ENCODE measurements around the gene PDSS2.
"Not testable (repeated sequence)": the region's sequence is repeated elsewhere in the genome, so short reads cannot be mapped to it uniquely, and the experiment has no call there.

Gene PDSS2, protein sequence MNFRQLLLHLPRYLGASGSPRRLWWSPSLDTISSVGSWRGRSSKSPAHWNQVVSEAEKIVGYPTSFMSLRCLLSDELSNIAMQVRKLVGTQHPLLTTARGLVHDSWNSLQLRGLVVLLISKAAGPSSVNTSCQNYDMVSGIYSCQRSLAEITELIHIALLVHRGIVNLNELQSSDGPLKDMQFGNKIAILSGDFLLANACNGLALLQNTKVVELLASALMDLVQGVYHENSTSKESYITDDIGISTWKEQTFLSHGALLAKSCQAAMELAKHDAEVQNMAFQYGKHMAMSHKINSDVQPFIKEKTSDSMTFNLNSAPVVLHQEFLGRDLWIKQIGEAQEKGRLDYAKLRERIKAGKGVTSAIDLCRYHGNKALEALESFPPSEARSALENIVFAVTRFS

DNA sequence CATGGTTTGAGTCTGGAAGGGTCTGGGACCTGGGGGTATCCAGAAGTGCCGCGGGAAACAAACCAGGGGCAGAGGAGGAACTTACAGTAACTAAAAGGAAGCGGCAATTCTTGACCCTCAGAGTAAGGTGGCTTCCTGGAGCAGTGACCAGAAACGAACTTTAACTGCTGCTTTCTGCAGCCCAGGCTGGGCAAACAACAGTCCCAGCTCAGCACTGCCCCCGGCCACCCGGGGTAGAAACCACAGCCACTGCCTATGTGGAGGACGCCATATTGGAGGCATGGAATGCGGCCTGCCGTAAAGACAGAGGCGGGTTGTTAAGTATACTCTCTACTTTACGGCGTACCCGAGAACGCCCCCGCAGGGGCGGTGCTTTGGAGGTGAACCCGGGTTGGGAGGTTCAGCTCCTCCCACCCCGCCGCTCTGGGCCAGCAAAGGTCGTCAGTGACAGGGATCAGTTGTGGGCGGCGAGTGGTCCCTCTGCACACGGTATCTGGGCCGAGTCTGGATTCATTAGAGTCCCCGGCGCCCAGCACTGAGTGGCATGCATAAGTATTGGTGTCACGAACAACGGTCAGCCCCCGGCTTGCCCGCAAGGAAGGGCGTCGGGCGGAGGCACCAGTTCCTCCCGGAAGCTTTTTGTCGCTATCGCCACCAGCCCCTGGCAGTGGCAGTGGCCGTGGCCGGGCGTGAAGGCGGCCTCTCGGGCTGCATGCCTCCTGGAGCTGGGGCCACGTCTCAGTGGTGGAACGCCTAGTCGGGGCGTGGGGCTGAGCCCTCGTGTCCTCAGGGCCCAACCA lies at the start of gene PDSS2:
PDSS2 (minus strand) TSS at position 282 of the 800 bp plus-strand sequence; CDS start at position 3, 279 bp downstream.
- peak; percentile 95 for DNase-seq

DNA sequence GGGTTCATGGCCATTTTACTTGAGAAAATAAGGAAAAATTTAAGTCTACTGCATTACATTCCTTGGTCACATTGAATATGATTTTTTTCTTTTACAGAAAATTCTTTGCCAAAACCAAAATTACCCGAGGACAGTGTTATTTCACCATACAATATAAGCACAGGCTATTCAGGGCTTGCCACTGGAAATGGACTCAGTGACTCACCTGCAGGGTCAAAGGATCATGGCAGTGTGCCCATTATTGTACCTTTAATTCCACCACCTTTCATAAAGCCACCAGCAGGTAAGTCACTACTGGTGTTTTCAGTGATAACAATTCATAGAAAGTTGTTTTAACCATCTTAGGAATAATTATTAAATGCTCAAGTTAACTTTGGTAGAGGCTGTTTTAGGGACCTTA lies 46.8 kb upstream of the PDSS2 start:
- no peak for DNase-seq

DNA sequence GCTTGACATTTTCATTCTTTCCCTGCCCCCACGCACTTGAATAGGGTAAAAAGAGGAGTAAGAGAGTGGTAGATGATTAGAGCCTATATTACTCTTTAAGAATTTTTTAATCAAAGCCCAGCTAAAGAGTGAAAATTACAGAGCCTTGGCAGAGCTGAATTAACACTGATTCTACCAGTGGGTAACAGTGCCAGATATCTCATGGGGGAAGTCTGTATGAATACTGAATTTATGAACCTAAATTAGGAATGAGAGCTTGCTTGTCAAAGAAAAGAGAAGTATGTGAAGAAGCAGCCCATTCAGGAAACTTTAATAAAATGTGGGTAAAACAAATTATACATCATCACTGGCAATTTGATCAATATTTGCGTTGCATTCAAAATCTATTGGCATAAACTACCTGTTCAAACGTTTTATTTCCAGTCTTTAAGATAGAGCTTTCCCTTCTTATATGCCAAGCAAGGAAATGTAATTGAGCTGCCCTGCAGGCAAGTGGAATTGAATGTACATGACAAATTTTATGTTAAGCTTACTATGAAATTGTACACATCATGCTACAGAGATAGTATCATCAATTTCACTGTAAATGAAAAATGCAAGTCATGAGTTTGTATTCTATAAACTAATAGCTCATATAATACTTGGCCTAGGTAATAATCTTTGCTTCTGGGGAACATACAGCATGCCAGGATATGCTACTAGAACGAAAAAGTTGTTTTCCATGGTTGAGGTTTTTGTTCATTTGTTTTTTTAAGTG lies 45.1 kb upstream of the PDSS2 start:
- DNase-seq = no peak

DNA sequence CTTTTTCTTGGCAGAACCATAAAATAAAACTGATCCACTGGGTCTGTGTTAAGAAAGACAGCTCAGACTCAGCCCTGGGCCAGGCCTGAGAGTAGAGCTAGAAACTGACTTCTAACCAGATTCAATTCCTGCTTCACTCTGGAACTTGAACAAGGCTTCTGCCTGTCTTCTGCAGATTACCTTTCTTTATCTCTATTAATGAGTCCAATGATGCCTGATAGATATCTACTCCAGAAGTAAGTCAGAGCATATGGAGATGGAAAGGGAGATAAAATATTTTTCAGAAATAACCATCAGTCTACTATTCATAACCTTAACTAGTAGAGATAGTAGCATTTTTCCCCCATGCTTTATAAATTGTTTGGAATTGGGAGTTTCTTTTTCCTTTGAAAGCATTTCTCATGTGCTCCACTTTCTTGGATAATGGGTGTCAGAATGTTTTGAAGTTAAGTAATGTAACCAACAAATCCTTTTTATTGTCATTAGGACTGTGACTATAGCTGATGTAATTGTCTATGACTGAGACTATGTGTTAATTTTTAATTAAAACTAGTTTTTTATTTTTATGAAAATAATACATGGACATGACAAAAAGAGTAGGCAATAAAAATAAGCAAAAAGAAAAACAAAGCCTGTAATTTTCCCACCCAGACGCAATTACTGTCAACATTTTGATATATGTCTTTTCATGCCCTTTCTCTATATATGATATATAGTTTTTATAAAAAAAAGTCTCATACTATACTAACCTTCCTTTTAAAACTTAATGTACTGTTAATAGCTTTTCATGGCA lies 37.7 kb upstream of the PDSS2 start:
- no peak for DNase-seq

DNA sequence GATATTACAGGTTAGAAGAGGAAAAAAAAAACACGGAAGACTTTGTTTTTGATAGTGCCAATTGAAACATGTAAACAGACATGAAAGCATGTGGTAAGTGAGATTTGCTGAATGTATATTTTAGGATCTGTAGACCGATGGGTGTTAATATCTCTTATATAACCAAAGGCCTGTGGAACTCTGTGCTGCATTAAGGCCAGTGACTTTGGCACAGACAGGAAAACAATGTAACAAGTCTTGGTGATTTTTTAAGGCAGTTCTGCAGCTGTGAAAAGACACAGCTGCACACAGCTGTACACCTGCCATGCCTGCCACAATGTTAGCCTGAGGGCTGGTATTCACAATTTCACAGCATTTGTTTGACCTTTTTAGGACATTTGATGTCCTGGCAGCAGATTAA lies 36.6 kb upstream of the PDSS2 start:
- no peak for DNase-seq

DNA sequence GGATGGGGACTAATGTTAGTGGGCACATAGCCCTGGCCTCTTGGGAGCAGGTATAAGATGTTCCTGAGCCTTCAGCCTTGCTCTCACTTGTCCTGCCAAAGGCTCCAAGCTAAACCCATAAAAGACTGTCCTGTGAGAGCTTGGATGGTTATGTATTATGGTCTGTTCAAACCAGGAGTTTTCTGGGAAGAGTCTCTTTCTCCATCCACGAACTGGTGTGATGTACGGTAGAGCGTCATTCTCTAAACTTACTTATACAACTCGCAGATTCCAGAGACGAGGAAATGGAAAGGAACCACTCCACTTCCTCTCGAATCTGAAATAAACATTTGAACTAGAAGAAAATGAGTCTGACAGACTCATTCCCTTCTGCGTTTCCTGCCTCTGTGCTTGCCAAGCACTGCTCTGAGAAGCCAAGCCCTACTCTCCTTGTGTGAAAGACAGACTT lies 35.9 kb upstream of the PDSS2 start:
- DNase-seq = no peak

DNA sequence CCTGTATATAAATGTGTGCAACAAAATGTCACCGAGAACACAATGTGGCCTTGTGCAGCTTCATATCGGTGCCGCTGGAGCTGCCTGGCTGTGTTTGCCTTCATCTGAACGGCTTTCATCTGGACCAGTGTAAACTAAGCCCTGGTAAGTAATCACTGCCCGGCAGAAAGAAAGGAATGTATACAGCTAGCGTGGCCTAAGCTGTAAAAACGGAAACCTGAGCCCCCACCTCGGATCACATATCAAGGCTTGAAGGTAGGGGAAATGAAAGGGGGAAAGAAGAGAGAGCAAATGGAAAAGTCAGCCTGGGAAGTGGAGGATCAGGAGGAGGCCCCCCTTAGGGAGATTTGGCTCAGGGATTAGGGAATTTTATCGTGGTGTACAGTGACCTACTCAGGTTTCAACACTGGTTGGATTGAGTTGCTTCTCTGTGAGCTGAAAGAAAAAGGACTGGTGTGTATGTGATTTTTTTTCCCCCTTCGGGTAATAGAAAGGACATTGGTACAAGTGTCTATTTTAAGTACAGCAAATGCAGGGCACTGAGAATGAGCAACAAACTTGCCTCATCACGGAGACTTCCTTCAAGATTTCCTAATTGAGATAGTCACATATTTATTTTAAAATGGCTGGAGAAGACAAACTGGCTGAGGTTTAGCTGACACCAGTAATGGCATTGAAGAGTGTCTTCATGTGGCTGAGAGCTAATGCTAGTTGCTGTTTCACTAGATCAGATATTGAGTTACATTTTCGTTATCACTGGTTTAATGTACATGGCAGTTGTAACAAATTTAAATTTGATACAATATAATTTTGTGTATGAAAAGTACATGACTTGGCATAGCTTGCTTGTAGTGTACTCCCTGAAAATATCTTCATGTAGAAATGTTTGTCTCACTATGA lies 34.0 kb upstream of the PDSS2 start:
- DNase-seq = peak; percentile 31

DNA sequence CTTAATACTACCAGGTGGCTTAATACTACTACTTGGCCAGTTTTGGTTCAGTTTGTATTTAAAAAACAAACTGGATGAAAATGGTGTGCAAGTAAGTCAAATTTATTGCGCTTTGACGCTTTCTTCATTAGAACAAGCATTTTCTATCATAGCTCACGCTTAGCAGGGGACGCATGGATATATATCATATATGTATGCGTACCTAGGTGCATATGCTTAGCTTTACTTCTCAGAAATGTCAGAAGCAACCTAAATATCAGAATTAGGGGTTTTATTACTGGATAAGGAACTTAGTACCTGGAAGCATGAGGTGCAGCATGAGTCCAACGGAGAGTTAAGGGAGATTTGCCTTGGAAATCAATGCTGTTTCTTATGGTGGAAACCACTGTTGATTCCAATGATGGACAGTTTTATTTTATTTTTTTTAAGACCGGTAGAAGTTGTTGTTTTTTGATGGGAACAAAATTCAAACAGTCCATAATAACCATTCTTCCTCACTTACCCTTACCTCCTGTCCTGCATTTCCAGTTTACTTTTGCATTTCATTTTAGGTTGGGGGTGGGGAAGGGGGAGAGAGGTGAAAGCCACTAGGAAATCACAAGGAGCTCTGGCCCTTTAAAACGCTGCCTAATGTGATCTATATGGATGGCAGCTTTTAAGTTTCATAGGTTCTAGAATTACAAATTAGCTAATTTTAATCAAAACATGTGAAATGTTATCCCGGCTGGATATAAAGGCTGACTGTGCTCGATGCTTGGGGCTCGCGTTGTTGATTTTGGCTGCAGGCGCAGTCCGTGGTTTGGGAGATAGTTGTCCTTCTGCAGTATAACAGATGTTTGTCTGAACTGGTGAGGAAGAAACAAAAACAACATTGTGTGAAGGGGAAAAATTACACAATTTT lies 32.6 kb upstream of the PDSS2 start:
- no peak for DNase-seq

DNA sequence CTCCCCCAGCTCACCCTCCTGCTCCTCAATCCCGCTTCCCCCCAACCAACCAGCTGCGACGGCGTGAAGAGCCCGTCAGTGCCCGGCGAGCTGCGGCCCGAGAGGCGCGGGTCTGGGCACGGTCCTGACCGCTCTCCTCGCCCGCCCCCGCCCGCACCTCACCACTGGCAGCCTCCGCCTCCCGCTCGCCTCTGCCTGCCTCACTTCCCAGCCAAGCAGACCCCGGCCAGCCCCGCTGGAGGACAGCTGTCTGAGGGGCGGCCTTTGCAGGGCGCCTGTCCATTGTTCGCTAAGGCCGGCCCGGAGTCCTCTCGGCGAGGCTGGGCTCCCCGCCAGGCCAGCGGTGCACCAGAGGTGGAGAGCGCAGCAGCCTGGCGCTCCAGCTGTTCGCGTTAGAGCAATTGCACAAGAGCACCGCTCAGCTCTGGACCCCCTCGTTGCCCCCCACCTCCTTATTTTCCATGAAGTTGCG lies 31.8 kb upstream of the PDSS2 start:
- no peak for DNase-seq

DNA sequence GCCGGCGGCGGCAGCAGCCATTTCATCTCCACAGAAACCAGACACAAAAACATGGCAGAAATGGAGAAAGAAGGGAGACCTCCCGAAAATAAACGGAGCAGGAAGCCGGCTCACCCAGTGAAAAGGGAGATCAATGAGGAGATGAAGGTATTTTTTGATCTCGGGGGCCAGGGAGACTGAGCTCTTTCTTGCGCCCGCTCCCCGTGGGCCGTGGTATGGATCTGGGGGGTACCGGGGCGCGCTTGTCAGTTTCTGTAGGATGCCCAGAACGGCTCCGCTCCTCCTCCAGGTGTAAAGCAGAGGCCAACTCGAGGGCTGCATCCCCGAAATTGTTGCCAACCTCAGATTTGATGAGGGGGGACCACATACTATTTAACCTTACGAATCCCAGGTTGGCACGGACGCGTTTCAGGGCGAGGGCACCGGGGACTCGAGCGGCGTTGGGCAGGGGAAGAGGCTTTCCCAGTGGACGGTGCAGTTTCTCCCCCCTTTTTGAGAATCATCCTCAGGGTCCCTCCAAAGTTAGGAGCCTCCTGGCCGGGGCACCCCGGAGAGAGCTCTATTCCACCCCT lies 31.3 kb upstream of the PDSS2 start:
- DNase-seq = no peak

DNA sequence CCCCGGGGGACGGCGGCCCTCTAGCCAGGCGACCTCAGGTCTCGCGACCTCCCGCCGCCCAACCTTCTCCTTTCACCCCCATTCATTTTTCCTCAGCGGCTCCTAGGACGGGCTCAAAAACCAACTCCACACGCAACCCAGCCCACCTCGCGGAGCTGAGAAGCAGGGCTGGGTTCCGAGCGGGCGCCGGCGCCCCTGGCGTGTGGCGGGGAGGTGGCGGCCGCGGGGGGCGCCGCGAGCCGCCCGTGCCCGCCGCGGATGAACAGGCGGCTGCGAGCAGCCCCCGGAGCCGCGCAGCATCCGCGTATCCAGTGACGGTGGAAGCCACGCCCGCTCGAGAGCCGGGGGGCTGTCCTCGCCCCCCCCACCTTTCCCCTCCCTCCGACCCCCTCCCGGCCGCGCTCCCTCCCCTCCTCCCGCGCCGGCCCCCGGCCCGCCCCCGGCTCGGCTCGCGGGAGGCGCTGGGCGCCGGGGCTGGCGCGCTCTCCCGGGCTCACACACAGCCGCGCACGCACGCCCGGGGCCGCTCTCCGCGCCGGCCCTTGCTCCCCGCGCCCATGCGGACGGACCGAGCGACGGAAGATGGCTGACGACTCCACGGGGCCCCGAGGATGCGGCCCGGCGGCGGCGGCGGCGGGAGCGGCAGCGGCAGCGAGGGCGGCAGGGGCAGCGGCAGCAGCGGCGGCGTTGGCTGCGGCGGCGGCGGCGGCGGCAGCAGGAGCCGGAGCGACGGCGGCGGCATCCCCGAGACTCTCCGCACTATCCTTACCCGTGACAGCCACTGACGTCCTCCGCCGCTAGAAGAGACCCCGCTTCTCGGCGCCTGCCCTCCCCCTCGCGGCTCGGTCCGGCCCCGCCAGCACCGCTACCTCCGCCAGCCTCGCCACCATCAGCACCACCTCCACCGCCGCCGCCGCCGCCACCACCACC lies 30.5 kb upstream of the PDSS2 start, which contains the start of gene SOBP:
SOBP (plus strand) TSS at position 482 of the 930 bp plus-strand sequence. CDS start 500 bp downstream, outside the sequence.
- peak; percentile 74 for DNase-seq

DNA sequence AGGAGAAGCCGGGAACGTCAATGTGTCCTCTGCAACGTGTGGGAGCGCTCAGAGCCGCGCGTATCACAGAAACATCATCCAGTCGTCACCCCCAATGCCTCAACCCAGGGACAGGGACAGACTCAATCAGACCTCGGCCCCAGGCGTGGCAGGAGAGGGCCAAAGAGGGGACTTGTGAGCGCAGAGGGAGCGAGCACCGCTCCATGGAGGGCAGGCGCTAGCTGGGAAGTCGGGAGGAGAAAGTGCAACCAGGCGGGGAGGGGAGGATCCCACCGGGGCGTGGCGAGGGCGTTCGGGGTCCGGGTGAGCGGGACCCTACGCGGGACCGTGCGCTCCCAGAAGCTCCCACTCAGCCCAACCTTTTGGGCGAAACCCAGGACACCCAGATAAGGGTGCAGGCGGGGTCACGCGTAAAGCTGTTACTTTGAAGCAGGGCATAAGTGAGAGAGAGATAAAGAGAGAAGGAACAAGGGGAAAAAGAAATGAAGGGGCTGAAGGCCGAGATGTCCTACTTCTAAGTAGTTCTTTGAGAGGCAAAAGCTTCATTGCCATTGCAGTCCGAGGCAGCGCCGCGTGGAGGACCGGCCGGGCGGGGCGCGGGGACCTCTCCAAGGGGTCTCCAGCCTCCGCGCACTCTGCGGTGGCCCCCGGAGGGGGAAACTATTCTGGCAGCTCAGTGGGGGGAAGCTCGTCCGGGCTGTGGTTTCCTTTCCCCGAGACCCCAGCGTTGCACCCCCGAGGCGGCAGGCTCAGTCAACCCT lies 29.7 kb upstream of the PDSS2 start:
- no peak for DNase-seq

DNA sequence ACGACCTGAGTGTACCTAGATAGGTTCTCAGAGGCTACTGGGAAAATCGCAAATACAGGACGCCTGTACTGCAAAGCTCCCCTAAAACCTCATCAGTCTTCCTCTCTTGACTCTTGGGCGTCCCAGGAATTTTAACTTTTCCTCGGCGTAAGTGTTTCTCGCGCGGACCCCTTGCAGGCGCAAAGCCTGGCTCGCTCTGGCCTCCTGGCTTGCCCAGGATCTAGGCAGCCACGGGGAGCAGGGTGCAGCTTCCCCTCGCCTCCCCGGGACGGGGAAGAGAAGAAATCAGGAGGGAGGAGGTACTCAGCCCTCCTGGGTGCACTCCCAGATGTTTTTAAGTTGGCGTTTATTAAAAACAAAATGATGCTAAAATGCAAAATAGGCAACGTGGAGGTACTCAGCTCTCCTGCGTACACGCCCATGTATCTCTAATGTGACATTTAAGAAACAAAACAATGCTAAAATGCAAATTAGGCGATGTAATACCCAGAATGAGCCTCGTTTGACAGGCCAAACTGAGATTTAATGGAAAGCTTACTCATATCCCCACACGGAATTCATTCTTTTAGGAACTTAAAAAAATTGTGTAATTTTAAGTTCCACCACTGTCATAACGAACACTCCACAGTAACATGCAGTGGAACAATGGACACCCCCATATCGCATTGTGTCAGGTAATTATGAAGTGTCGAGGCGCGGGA lies 29.0 kb upstream of the PDSS2 start:
- no peak for DNase-seq

DNA sequence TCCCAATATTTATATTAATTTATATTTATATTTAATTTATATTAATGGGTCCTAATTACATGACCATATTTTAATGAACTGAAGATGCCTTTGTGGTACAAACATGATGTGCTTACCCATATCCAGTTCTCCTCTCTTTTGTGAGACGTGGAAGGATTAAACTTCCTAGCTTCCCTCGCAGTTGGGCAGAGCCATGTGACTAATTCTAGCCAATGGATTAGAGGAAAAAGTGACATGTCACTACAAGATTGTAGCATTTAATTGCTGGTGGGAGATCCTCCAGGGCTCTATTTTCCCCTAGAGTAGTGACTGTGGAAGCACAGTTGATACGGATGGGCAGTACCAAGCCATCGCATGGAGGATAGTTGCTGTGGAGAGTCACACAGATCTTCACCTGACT lies 25.8 kb upstream of the PDSS2 start:
- DNase-seq = no peak

DNA sequence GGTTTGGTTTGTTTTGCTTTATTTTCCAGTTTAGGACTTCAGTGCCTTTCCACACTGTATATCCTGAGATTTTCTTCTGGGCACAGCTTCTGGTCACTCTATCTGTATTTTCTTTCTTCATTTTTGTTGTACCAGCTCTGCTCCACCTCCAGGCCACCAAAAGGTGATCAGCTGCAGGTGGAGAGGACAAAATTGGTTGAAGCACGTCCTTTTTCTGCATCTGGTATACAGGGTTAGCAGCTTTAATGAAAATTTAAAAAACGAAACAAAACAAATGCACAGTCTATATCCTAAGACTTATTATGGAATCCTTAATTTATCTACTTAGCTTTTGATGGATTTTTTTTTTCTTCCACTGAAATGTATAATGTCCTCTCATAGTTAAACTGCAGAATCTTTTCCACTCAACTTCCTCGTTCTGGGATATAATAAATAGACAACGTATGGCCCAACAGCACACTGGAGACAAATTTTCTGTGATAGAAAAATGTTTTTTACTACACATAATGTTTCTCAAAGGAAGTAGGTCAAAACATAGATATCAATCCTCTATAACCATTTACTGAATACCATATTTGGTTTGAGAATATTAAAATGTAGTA lies 19.8 kb upstream of the PDSS2 start:
- no peak for DNase-seq

DNA sequence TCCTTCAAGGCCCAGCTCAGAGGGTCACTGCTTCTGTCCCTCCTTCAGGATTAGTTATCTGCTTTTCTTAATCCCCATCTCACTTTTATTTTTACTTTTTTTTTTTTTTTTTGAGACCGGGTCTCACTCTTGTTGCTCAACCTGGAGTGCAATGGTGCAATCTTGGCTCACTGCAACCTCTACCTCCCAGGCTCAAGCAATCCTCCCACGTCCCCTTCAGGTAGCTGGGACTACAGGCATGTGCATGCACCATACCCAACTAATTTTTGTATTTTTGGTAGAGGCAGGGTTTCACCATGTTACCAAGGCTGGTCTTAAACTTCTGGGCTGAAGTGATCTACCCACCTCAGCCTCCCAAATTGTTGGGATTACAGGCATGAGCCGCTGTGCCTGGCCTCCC lies 16.5 kb upstream of the PDSS2 start:
- DNase-seq = not testable (repeated sequence)

DNA sequence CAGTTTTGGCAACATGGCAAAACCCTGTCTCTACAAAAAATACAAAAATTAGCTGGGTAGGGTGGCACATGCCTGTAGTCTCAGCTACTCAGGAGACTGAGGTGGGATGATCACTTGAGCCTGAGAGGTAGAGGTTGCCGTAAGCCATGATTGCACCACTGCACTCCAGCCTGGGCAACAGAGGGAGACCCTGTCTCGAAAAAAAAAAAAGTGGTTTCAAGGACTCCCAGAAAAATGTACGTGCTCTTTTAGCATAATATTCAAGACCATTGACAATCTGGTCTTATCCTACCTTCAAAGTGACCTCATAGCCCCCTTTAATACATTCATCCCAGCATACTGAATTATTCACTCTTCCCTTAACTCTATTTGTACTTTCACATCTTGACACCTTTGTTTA lies 16.0 kb upstream of the PDSS2 start:
- not testable (repeated sequence) for DNase-seq

Measured in NCI-H2171 (cell line).